Mucosa of stomach (tissue), 1 donor: Measurements from ENCODE around the gene SPINK9.

Source experiments
- H3K27me3 ChIP-seq: one replicate; pipeline ENCODE4 v1.7.0; 2013; ENCODE audit warnings: mild to moderate bottlenecking, low read length; ENCODE audit not compliant: control insufficient read depth, insufficient read depth
- H3K36me3 ChIP-seq: one replicate; pipeline ENCODE4 v1.7.0; 2013; ENCODE audit warnings: low read length; ENCODE audit not compliant: control insufficient read depth, insufficient read depth
- H3K4me1 ChIP-seq: one replicate; pipeline ENCODE4 v1.7.0; 2013; ENCODE audit warnings: mild to moderate bottlenecking, low read length; ENCODE audit not compliant: control insufficient read depth, insufficient read depth
- H3K4me3 ChIP-seq: one replicate; pipeline ENCODE4 v1.7.0; 2013; ENCODE audit warnings: low read length
- H3K9ac ChIP-seq: one replicate; pipeline ENCODE4 v1.7.0; 2013; ENCODE audit warnings: mild to moderate bottlenecking, low read length, moderate library complexity
- H3K9me3 ChIP-seq: one replicate; pipeline ENCODE4 v1.7.0; 2013; ENCODE audit warnings: mild to moderate bottlenecking, low read length, moderate library complexity; ENCODE audit not compliant: control insufficient read depth
- donor health status: Pancreatic carcinoma.

The SPINK9 gene

DNA sequence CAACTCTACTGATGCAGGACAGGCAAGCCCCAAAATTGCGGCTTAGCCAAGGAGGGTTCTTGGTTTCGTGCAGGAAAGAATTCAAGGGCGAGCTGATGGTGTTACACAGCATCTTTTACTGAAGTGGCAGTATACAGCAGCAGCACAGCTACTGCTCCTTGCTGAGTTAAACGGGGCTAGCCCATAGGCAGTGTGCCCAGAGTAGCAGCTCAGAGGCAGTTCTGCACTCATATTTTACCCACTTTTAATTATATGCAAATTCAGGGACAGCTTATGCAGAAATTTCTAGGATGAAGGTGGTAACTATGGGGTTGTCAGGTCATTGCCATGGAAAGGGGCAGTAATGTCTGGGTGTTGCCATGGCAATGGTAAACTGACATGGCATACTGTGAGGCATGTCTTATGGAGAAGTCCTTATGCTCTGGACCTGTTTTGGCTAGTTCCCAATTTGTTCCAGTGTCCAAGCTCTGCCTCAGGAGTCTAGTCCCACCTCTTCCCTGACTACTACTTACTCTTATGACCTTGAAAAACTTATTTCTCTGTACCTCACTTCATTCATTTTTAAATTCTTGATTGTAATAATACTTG lies 2.0 kb upstream of the SPINK9 start:
- H3K36me3 ChIP-seq: no peaks in the 10 kb centered on the region
- no peaks in the 10 kb centered on the region for H3K9me3 ChIP-seq
- H3K9ac ChIP-seq: no peak overlapping the region
- no peaks in the 10 kb centered on the region for H3K4me1 ChIP-seq
- no peak overlapping the region for H3K4me3 ChIP-seq
- H3K27me3 ChIP-seq: no peaks in the 10 kb centered on the region

DNA sequence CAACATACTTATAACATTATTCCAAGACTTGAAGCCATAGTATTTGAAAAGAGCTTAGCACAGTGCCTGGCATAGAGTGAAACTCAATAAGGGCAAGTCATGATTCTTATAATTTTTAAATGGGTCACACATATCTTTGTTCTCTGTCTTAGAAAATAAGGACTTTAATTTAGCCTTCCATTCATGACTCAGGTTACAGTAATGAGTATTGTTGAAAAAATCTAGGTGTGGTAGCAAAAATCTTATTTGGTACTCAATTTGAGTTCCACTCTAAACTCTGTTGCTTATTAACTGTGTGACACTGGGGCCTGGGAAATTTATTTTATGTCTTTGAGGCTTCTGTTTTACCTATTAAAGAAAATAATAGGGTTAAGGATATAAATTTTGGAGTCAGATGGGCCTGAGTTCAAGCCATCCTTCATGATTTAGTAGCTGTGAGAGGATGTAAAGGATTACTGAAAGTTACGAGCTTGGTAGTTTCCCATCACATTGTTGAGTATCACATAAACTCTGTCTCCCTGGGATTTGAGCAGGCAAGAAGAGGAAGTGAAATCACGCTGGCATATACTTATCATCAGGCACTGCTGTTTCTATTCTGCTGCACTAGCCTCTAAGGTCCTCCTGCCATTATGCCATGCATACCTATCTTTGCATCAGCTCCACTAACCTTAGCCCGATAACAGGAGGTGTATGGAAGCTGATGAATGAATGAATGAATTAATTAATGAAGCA lies 1.5 kb downstream of the SPINK9 start:
- H3K36me3 ChIP-seq: no peaks in the 10 kb centered on the region
- H3K4me3 ChIP-seq: no peak overlapping the region
- no peaks in the 10 kb centered on the region for H3K9me3 ChIP-seq
- no peak overlapping the region for H3K9ac ChIP-seq
- no peaks in the 10 kb centered on the region for H3K4me1 ChIP-seq
- no peaks in the 10 kb centered on the region for H3K27me3 ChIP-seq

- H3K9me3 ChIP-seq: no peaks in the 10 kb centered on the region
Measured at GRCh38 chr5:148342371-148343045, 7.1 kb downstream of the SPINK9 start.

DNA sequence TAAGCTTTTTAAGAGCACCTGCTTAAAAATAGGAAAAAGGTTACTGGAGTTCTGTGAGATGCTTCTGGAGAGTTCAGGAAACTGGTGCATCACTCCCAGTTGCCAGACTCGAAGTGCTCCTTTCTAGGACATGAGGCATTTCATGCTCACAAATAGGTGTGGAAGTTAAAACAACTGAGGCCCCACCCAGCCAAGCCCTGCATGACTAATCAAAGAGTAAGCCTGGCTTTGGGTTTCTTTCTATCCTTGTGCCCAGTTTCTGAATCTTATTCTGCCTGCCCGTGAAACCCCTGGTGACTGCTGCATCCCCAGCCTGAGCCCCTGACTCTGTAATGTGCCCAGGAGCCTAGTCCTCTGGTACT lies 7.7 kb downstream of the SPINK9 start:
- H3K9ac ChIP-seq: no peak overlapping the region
- no peak overlapping the region for H3K4me3 ChIP-seq
- H3K9me3 ChIP-seq: no peaks in the 10 kb centered on the region
- peaks cover 13% of the 10 kb centered on the region for H3K4me1 ChIP-seq
- H3K36me3 ChIP-seq: no peaks in the 10 kb centered on the region
- no peaks in the 10 kb centered on the region for H3K27me3 ChIP-seq

More at GRCh38 chr5:148342371-148343045, 7.1 kb downstream of the SPINK9 start:
- peaks cover 13% of the 10 kb centered on the region for H3K4me1 ChIP-seq
- no peaks in the 10 kb centered on the region for H3K36me3 ChIP-seq
- no peaks in the 10 kb centered on the region for H3K27me3 ChIP-seq
- no peak overlapping the region for H3K9ac ChIP-seq
- no peak overlapping the region for H3K4me3 ChIP-seq

DNA sequence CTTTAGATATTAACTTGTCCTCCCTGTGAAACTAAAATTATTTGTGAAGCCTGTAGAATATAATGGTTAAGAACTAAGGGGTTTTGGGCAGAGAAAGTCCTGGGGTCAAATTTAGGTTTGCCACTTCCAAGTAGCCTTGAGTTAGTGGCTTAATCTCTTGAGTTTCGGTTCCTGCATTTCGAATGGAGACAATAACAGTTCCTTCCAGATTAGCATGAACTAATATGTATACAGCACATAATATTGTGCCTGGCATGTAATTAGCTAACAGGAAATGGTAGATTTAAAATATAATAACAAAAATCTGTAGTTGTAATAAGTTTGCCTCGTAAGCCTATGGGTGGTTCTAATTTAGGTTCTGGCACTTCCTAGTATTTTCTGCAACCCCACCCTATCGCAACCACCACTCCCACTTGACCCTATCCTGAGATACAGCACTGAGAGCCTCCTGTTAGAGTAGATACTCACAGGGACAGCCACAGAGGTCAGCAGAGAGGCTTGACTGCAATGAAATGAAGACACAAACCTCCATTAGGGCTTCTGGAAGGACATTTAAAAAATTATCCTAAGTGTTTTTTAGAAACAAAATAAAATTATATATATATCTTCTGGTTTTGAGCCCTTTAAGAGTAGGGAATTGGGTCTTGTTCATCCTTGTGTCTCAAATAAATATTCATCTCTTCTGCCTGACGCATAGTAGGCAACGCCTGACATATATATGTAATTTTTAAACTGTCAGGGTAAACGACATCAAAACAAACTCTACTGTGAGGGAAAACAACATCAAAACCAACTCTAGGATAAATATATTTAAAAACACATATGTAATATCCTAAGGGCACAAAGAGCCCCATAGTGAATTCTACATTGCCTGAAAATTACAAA lies 8.5 kb downstream of the SPINK9 start:
- Histone ChIP-seq H3K4me3 (no peak overlapping the region), H3K36me3 (no peaks in the 10 kb centered on the region), H3K4me1 (peaks cover 13% of the 10 kb centered on the region), H3K9ac (no peak overlapping the region), H3K9me3 (no peaks in the 10 kb centered on the region), H3K27me3 (no peaks in the 10 kb centered on the region)

GRCh38 chr5:148347706-148348105 lies 12.3 kb downstream of the SPINK9 start:
- H3K9me3 ChIP-seq: no peaks in the 10 kb centered on the region
- H3K4me3 ChIP-seq: no peak overlapping the region
- H3K4me1 ChIP-seq: peaks cover 12% of the 10 kb centered on the region
- no peak overlapping the region for H3K9ac ChIP-seq
- H3K36me3 ChIP-seq: no peaks in the 10 kb centered on the region
- no peaks in the 10 kb centered on the region for H3K27me3 ChIP-seq

DNA sequence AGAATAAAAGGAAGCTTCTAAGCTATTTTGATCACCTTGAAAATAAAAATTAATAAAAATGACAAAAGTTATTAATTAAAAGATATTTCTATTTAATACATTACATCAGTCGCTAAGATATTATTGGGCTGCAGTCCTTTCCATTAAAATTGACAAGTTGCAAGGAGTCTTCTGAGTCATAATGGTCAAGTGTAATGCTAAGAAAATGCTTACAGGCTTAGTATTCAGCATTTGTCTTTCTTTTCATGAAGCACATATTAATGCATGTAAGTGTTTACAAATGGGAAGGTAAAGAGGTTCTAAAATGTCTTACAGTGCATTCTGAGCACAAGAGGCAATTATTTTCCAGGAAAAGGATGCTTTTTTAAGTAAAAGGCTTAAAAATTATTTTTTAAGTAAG lies 17.3 kb downstream of the SPINK9 start:
- Histone ChIP-seq H3K4me3 (no peak overlapping the region), H3K4me1 (no peaks in the 10 kb centered on the region), H3K27me3 (no peaks in the 10 kb centered on the region), H3K36me3 (no peaks in the 10 kb centered on the region), H3K9me3 (no peaks in the 10 kb centered on the region), H3K9ac (no peak overlapping the region)

- Histone ChIP-seq H3K9ac (no peak overlapping the region), H3K4me1 (no peaks in the 10 kb centered on the region), H3K27me3 (no peaks in the 10 kb centered on the region), H3K9me3 (no peaks in the 10 kb centered on the region), H3K4me3 (no peak overlapping the region), H3K36me3 (no peaks in the 10 kb centered on the region)
Measured at GRCh38 chr5:148353634-148354033, 18.3 kb downstream of the SPINK9 start.

- Histone ChIP-seq H3K27me3 (no peaks in the 10 kb centered on the region), H3K9ac (no peak overlapping the region), H3K36me3 (no peaks in the 10 kb centered on the region), H3K4me1 (no peaks in the 10 kb centered on the region), H3K4me3 (no peak overlapping the region), H3K9me3 (no peaks in the 10 kb centered on the region)
Measured at GRCh38 chr5:148364343-148364742, 29.0 kb downstream of the SPINK9 start.

DNA sequence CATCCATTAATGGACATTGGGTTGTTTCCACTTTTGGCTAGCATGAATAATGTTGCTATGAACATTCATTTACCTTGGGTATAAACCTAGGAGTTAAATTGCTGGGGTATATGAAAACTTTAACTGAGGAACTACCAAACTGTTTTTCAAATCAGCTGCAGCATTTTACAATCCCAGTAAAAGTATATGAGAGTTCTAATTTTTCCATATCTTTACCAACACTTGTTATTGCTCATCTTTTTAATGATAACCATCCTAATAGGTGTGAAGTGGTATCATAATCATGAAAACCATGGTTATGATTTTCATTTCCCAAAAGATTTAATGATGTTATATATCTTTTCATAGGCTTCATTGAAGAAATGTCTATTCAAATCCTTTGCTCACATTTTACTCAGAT lies 32.9 kb downstream of the SPINK9 start:
- H3K27me3 ChIP-seq: no peaks in the 10 kb centered on the region
- no peaks in the 10 kb centered on the region for H3K9me3 ChIP-seq
- no peak overlapping the region for H3K4me3 ChIP-seq
- H3K36me3 ChIP-seq: no peaks in the 10 kb centered on the region
- peaks cover 8% of the 10 kb centered on the region for H3K4me1 ChIP-seq
- H3K9ac ChIP-seq: no peak overlapping the region

DNA sequence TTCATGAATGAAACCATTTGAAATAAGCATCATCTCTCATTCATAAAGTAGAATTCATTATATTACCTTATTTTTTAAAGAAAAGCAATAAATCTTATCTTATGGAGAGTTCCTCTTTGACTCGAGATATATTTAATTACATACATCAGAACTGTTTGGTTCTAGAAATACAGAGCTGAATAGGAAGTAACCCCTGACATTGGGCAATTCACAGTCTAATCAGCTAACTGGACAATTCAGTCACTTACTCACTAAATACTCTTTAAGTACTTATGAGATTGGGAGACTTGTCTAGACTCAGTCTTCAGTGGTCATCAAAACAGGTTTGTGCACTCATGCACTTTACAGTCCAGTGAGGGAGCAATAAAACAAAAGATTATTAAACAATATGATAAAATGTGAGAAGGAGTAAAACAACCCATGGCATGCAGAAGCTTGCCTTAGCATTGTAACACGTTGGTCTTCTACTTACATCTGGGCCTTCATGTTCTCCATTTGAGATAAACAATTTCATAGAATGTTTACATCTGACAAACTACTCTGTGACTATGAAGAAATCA lies 36.9 kb downstream of the SPINK9 start:
- Histone ChIP-seq H3K9me3 (no peaks in the 10 kb centered on the region), H3K9ac (no peak overlapping the region), H3K4me1 (peaks cover 22% of the 10 kb centered on the region), H3K36me3 (no peaks in the 10 kb centered on the region), H3K4me3 (no peak overlapping the region), H3K27me3 (no peaks in the 10 kb centered on the region)
